Karpas-422 (cell line): ENCODE measurements around the gene C1orf159. TPM values are rescaled to one million over a fixed set of nuclear protein-coding genes. Genes with fewer than 3 reads are reported as not detected.
A peak's percentile ranks its signal among the peaks of the same experiment; 100 is the strongest.
"Not testable (repeated sequence)": the region's sequence is repeated elsewhere in the genome, so short reads cannot be mapped to it uniquely, and the experiment has no call there.

ENCODE experiments used
- DNase-seq: peaks from one replicate; pipeline ENCODE4 v3.0.0-alpha.2; 2015
- H2AFZ ChIP-seq: fragments of 200-600 bp; sonication (generic); 2 replicates; pipeline ENCODE4 v1.6.1; 2014; ENCODE audit warnings: antibody characterized with exemption, low read length, mixed read lengths
- H3K27ac ChIP-seq: fragments of 200-600 bp; sonication (generic); 2 replicates; pipeline ENCODE4 v1.5.1; 2014; ENCODE audit warnings: mild to moderate bottlenecking, low read length, moderate library complexity
- H3K27me3 ChIP-seq: fragments of 200-600 bp; sonication (generic); 2 replicates; pipeline ENCODE4 v1.6.1; 2014; ENCODE audit warnings: low read length, mixed read lengths
- H3K36me3 ChIP-seq: fragments of 200-600 bp; sonication (generic); 2 replicates; pipeline ENCODE4 v1.6.1; 2014; ENCODE audit warnings: low read length, mixed read lengths; ENCODE audit not compliant: insufficient read depth
- H3K4me1 ChIP-seq: fragments of 200-600 bp; sonication (generic); 2 replicates; pipeline ENCODE4 v1.6.1; 2014; ENCODE audit warnings: mild to moderate bottlenecking, low read length, mixed read lengths
- H3K4me2 ChIP-seq: fragments of 200-600 bp; sonication (generic); 2 replicates; pipeline ENCODE4 v1.6.1; 2014; ENCODE audit warnings: low read length, low read depth, mild to moderate bottlenecking; ENCODE audit not compliant: poor library complexity, severe bottlenecking
- H3K4me3 ChIP-seq: fragments of 200-600 bp; sonication (generic); 2 replicates; pipeline ENCODE4 v1.5.1; 2014; ENCODE audit warnings: mild to moderate bottlenecking, antibody characterized with exemption, low read length, mixed read lengths
- H3K79me2 ChIP-seq: fragments of 200-600 bp; sonication (generic); 2 replicates; pipeline ENCODE4 v1.6.1; 2014; ENCODE audit warnings: mild to moderate bottlenecking, low read length, mixed read lengths
- H3K9ac ChIP-seq: fragments of 200-600 bp; sonication (generic); 2 replicates; pipeline ENCODE4 v1.6.0; 2014; ENCODE audit warnings: low read length
- H3K9me2 ChIP-seq: fragments of 200-600 bp; sonication (generic), shearing (Covaris generic); replicated peaks from 2 replicates; pipeline ENCODE4 v1.6.0; 2014; ENCODE audit warnings: mild to moderate bottlenecking, low read length, moderate library complexity; ENCODE audit not compliant: insufficient read depth
- H3K9me3 ChIP-seq: fragments of 300-700, 200-600 bp; sonication (generic); 2 replicates; pipeline ENCODE4 v1.6.1; 2014; ENCODE audit warnings: low read length, mixed read lengths
- H4K20me1 ChIP-seq: fragments of 200-600 bp; sonication (generic); 2 replicates; pipeline ENCODE4 v1.6.1; 2014; ENCODE audit warnings: mild to moderate bottlenecking, antibody characterized with exemption, low read length, low read depth; ENCODE audit not compliant: insufficient read depth
- total RNA-seq: library from RNA; depleted of rRNA; stranded (reverse); fragments of >200 nt; shearing (Covaris generic); gene quantifications from 2 replicates; pipeline ENCODE4 v1.2.3, GENCODE V29; 2014; ENCODE audit warnings: low replicate concordance

Gene C1orf159
- total RNA-seq, 1 experiment from 2014 or later = 10.2 TPM

- Histone ChIP-seq H3K36me3 (no peaks in the 10 kb centered on the region), H3K4me2 (peak overlapping the region; percentile 68), H4K20me1 (peaks cover 9% of the 10 kb centered on the region; the same call in 1 of the 2 replicates), H3K9me3 (no peaks in the 10 kb centered on the region), H3K9ac (peak overlapping the region; percentile 54), H3K79me2 (no peaks in the 10 kb centered on the region), H3K9me2 (no peaks in the 10 kb centered on the region), H3K4me3 (no peak overlapping the region), H3K27me3 (no peaks in the 10 kb centered on the region), H3K4me1 (peaks cover 10% of the 10 kb centered on the region), H2AFZ (no peak overlapping the region), H3K27ac (no peak overlapping the region)
- DNase-seq = no peak
Measured at GRCh38 chr1:1058088-1058905, 57.6 kb downstream of the C1orf159 start.

- H3K4me2 ChIP-seq = not testable (repeated sequence)
Measured at GRCh38 chr1:1057769-1058087, 58.2 kb downstream of the C1orf159 start.

GRCh38 chr1:1055841-1056736 is 59.8 kb downstream of the C1orf159 start:
- Histone ChIP-seq H3K79me2 (no peaks in the 10 kb centered on the region), H3K27me3 (no peaks in the 10 kb centered on the region), H3K4me1 (peaks cover 10% of the 10 kb centered on the region), H3K4me3 (no peak overlapping the region), H3K9ac (no peak overlapping the region), H3K36me3 (no peaks in the 10 kb centered on the region), H3K9me2 (no peaks in the 10 kb centered on the region), H3K9me3 (no peaks in the 10 kb centered on the region), H2AFZ (no peak overlapping the region), H4K20me1 (peaks cover 9% of the 10 kb centered on the region; the same call in 1 of the 2 replicates), H3K27ac (no peak overlapping the region), H3K4me2 (no peak overlapping the region)
- no peak for DNase-seq

More at GRCh38 chr1:1057769-1058087, 58.2 kb downstream of the C1orf159 start:
- not testable (repeated sequence) for H3K79me2 ChIP-seq, H3K9me2 ChIP-seq, H4K20me1 ChIP-seq, H3K27me3 ChIP-seq, H3K9ac ChIP-seq, H3K4me3 ChIP-seq, H3K27ac ChIP-seq, H3K36me3 ChIP-seq, H2AFZ ChIP-seq, H3K9me3 ChIP-seq, H3K4me1 ChIP-seq, DNase-seq

GRCh38 chr1:1054971-1055370 is 60.9 kb downstream of the C1orf159 start:
- Histone ChIP-seq H2AFZ (no peak overlapping the region), H3K4me3 (no peak overlapping the region), H3K9me3 (no peaks in the 10 kb centered on the region), H3K9ac (no peak overlapping the region), H3K27ac (no peak overlapping the region), H3K4me1 (peaks cover 10% of the 10 kb centered on the region), H3K36me3 (no peaks in the 10 kb centered on the region), H4K20me1 (peaks cover 9% of the 10 kb centered on the region; the same call in 1 of the 2 replicates), H3K27me3 (no peaks in the 10 kb centered on the region), H3K4me2 (no peak overlapping the region), H3K79me2 (no peaks in the 10 kb centered on the region), H3K9me2 (no peaks in the 10 kb centered on the region)
- DNase-seq = no peak

GRCh38 chr1:1054099-1054700 is 61.7 kb downstream of the C1orf159 start:
- Histone ChIP-seq H3K9ac (no peak overlapping the region), H3K9me3 (no peaks in the 10 kb centered on the region), H3K27me3 (no peaks in the 10 kb centered on the region), H2AFZ (no peak overlapping the region), H3K4me3 (no peak overlapping the region), H3K27ac (no peak overlapping the region), H3K36me3 (no peaks in the 10 kb centered on the region), H3K4me2 (no peak overlapping the region), H3K9me2 (no peaks in the 10 kb centered on the region), H3K4me1 (peaks cover 6% of the 10 kb centered on the region), H4K20me1 (peaks cover 9% of the 10 kb centered on the region; the same call in 1 of the 2 replicates), H3K79me2 (no peaks in the 10 kb centered on the region)
- no peak for DNase-seq

DNA sequence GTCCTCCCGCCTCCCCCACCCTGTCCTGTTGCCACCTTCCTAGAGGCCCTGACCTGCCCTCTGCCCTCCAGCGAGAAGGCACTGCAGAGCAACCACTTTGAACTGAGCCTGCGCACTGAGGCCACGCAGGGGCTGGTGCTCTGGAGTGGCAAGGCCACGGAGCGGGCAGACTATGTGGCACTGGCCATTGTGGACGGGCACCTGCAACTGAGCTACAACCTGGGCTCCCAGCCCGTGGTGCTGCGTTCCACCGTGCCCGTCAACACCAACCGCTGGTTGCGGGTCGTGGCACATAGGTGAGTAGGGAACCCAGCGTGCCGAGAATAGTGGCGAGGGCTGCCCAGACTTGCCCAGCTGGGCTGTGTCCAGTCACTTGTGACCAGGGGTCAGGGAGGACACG is 62.2 kb downstream of the C1orf159 start:
- Histone ChIP-seq H3K9me2 (no peaks in the 10 kb centered on the region), H3K79me2 (no peaks in the 10 kb centered on the region), H3K36me3 (no peaks in the 10 kb centered on the region), H3K27ac (no peak overlapping the region), H3K4me3 (no peak overlapping the region), H2AFZ (no peak overlapping the region), H3K27me3 (no peaks in the 10 kb centered on the region), H3K4me2 (no peak overlapping the region), H3K4me1 (peaks cover 1% of the 10 kb centered on the region), H4K20me1 (peaks cover 5% of the 10 kb centered on the region; the same call in 1 of the 2 replicates), H3K9ac (no peak overlapping the region), H3K9me3 (no peaks in the 10 kb centered on the region)
- DNase-seq = no peak

DNA sequence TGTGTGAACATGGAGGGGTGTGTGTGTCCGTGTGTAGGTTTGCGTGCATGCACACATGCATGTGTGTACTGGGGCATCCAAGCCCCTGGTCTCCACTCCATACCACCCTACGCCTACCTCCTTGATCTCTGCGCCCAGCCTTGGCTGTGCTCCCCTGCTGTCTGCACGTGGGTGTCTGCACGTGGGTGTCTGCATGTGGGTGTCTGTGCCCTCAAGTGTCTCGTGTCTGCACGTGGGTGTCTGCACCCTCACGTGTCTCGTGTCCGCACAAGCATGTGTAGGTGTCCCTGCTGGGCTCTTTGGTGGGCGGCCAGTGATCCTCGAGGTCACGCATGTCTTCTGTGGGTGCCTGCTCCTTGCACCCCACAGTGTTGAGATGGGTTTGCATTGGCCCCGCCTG is 62.9 kb downstream of the C1orf159 start:
- no peaks in the 10 kb centered on the region for H3K79me2 ChIP-seq

More for the DNA sequence above, 62.9 kb downstream of the C1orf159 start:
- Histone ChIP-seq H3K36me3 (no peaks in the 10 kb centered on the region), H3K27ac (no peak overlapping the region), H3K9me2 (no peaks in the 10 kb centered on the region), H3K9ac (no peak overlapping the region), H3K4me1 (no peaks in the 10 kb centered on the region; the same call in 1 of the 2 replicates), H3K4me2 (no peak overlapping the region), H3K27me3 (no peaks in the 10 kb centered on the region), H4K20me1 (0 out of 2 replicates have a peak, but pooled peaks cover 4% of the 10 kb centered on the region), H2AFZ (no peak overlapping the region), H3K4me3 (no peak overlapping the region), H3K9me3 (no peaks in the 10 kb centered on the region)
- DNase-seq = no peak
